Spleen (tissue), 7 donors: ENCODE results near the gene AVPR1B.

Source experiments
- CTCF ChIP-seq, 11 experiments: fragments of 200-600 bp in 7 of 11; fragments of 450-650 bp in 4 of 11; sonication (generic) in 4 of 11; IDR thresholded peaks in 8 of 11; conservative IDR thresholded peaks in 3 of 11; 1 replicate in 7 of 11; 2 replicates in 4 of 11; pipeline versions ENCODE4 v1.4.0 to v1.8.0; 2016 to 2021; ENCODE audit warnings: antibody characterized with exemption in 11 of 11, inconsistent platforms in 4 of 11, mild to moderate bottlenecking in 1 of 11
- POLR2A ChIP-seq, 3 donors: fragments of 450-650 bp; IDR thresholded peaks; one replicate each; pipeline ENCODE4 v1.5.1; 2017; ENCODE audit warnings: antibody characterized with exemption in 3 of 3, mild to moderate bottlenecking in 1 of 3
- donor health status: DM: no; HTN: no; CAD: no; lungs with moderate emphysema.
- donor health status: DM: no; HTN: no; CAD: no.
- donor health status: DM: no; HTN: no; CAD: no.

GRCh38 chr1:206125346-206125745 lies 8.2 kb upstream of the AVPR1B start:
- TF ChIP-seq CTCF (IDR thresholded peaks at IDR 0.05 in 8 of 11, conservative IDR thresholded peaks at IDR 0.05 in 3 of 11) = no peak
- no peak for TF ChIP-seq POLR2A (IDR thresholded peaks at IDR 0.05)
